GM18526 (cell line): ENCODE results near the gene SLC4A9.

Experiments used
- POLR2A ChIP-seq: IDR thresholded peaks from 3 replicates; pipeline ENCODE4 v1.6.1; 2011; ENCODE audit not compliant: insufficient read length; ENCODE audit errors: extremely low read depth

The SLC4A9 gene

DNA sequence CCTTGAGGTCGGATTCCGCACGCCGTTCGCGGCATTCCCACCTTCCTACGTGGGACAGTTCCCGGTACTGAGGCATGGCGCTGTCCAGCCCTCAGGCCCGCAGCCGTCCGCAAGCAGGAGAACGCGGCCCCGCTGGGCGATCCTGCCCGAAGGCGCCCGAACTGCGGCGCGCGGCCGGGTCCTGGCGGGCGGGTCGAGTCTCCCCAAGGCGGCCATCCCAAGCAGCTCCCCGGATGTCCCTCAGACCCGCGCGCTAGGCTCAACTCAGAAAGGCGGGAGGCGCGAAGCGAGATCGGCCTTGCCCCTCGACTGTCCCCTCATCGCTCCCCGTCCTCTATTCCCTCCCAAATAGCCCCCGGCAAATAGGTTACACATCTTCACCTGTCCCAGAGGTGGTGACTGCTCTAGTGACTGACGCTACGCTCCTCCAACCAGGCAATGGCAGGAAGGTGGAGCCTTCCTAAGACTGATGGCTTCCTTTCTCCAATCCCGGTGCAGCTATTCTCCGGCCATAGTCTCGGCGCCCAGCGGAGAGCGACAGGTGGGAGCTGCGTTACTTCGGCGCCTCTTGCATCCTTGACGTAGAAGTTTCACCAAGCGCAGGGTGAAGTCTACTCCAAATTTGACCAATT is 40.9 kb downstream of the SLC4A9 start:
- TF ChIP-seq POLR2A = peak; percentile 73

DNA sequence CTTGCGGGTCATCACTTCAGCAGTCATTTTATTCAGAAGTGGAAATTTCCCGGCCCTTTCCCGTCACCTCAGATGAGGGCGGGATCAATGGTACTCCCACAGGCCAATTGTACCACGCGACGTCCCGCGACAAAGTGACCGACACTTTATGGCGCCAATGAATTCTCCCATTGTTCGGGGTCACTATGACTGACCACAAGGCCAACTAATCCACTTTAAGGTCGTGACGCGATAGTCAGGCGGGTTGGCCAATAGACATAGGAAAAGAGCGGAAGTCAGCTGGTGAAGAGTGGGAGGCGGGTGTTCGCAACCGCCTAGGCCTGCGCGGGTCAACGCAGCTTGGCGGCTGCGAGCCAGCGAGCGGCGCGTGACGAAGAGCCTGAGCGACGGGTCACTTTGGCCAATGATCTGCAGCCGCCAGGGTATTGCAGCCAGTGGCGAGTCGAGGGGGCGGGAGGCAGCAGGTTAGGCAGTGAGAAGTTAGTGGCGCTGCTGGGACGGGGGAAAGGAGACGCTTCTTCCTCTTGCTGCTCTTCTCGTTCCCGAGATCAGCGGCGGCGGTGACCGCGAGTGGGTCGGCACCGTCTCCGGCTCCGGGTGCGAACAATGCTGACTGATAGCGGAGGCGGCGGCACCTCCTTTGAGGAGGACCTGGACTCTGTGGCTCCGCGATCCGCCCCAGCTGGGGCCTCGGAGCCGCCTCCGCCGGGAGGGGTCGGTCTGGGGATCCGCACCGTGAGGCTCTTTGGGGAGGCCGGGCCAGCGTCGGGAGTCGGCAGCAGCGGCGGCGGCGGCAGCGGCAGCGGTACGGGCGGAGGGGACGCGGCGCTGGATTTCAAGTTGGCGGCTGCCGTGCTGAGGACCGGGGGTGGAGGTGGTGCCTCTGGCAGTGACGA is 41.6 kb downstream of the SLC4A9 start, which contains the start of gene ANKHD1:
Gene ANKHD1 (plus strand): TSS at position 472 of the 896 bp plus-strand sequence. CDS start 135 bp downstream, at position 607.
- peak; percentile 89 for TF ChIP-seq POLR2A

DNA sequence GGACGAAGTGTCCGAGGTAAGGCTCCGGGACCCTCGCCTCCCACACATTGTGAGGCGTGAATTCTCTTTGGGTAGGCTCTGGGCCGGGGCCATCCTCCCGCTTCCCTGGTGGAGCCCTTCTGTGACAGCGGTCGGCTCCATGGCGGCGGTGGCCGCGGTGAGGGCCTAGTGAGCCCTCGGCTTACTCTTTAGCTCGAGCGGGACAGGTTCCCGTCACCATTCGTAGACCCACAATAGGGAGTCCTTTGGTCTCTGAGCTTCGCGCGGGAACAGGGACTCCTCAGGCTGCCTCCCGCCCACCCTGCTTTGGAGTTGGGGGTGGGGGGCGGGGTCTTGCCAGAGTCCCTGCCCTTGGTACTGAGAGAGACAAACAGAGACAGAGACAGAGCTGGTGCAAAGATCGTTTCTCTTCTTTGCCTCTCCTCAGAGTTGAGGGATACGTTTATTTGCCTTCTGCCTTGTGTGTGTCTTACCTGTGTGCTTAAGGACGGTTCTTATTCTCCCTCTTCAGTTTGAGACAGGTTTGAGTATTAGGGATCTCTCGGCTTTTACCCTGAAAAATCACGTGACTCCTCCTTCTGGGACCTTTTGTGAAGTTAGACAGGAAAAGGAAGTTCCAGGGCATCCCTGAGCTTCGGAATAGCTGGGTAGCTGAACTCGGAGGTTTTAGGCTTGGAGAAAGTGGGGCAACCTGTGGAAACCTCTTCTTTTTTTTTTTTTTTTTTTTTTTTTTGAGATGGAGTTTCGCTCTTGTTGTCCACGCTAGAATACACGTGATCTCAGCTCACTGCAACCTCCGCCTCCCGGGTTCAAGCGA is 42.5 kb downstream of the SLC4A9 start:
- no peak for TF ChIP-seq POLR2A

DNA sequence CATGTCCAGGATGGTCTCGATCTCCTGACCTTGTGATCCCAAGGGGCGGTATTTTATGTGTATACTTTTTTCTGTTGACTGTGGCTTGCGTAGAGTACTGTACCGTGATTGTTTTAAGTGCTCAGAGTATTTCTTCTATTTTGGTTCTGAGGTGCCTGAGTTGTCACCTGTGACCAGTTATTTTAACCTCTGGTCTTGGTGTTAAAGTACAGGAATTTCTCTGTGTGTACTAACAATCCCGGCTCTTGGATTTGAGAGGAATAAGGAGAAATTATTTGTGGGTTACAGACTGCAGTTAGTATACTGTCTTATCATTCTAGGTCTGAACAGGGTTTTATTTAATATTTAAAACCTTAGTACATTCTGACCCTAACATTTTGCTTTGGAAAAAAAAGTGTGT is 43.6 kb downstream of the SLC4A9 start:
- no peak for TF ChIP-seq POLR2A

DNA sequence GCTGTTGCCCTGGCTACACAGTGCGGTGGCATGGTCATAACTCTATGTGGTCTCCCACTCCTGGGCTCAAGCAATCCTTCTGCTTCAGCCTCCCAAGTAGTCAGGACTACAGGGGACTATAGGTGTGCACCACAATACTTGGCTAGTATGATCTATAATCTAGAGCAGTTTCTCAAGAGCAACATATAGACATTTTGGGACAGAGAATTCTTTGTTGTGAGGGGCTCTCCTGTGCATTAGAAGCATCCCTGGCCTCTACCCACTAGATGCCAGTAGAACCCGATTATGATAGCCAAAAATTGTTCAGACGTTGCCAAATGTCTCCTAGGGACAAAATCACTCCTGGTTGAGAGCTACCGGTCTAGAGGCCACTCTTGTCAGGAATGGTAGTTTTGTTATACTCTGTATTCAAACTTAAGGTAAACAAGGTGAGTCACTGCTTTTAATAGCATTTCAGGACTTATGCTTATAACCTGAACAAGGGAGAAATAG is 48.8 kb downstream of the SLC4A9 start:
- no peak for TF ChIP-seq POLR2A

DNA sequence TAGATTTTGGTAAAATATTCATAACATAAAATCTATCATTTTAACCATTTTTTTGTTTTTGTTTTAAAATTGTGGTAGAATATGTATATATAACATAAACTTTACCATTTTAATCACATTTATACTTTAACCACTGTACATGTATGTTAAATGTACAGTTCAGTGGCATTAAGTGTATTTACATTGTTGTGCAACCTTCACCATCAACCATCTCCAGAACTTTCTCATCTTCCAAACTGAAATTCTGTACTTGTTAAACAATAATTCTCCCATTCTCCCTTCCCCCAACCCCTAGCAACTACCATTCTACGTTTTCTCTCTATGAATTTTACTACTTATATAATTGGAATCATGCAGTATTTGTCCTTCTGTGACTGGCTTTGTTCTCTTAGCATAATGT is 53.2 kb downstream of the SLC4A9 start:
- no peak for TF ChIP-seq POLR2A

DNA sequence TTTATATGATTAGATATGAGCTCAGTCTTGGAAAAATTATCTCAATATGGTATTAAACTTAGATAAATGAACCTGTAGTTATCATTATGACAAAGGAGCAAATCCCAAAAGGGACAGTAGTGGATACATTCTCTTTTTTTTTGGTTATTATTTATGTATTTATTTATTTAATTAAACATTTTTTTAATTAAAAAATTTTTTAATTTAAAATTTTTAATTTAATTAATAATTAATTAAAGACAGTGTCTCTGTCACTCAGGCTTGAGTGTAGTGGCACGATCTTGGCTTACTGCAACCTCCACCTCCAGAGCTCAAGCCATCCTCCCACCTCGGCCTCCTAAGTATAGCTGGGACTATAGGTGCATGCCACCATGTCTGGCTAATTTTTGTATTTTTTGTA is 57.2 kb downstream of the SLC4A9 start:
- TF ChIP-seq POLR2A = no peak

DNA sequence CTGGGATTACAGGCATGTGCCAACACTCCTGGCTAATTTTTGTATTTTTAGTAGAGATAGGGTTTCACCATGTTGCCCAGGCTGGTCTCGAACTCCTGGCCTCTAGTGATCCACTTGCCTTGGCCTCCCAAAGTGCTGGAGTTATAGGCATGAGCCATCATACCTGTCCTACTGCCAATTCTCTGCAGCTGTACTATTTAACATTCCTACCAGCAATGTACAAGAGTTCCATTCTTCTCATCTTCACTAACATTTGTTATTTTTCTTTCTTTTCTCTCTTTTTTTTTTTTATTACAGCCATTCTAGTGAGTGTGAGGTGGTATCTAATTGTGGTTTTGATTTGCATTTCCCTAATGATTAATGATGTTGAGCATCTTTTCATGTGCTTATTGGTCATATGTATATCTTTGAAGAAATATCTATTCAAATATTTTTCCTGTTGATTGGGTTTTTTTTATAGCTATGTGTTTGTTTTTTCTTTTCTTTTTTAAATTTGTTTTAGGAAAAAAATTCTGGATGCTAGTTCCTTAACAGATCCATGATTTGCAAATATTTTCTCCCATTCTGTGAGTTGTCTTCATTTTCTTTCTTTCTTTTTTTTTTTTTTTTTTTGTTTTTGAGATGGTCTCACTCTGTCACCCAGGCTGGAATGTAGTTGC is 59.0 kb downstream of the SLC4A9 start:
- TF ChIP-seq POLR2A = no peak

DNA sequence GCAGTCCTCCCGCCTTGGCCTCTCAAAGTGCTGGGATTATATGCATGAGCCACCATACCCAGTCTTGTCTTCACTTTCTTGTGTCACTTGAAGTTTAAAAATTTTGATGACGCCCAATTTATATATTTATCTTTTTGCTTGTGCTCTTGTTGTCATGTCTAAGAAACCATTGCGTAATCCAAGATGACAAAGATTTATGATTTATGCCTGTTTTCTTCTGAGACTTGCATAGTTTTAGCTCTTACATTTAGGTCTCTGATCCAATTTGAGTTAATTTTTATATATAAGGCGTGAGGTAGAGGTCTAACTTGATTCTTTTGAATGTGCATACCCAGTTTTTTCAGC is 60.2 kb downstream of the SLC4A9 start:
- TF ChIP-seq POLR2A = no peak

DNA sequence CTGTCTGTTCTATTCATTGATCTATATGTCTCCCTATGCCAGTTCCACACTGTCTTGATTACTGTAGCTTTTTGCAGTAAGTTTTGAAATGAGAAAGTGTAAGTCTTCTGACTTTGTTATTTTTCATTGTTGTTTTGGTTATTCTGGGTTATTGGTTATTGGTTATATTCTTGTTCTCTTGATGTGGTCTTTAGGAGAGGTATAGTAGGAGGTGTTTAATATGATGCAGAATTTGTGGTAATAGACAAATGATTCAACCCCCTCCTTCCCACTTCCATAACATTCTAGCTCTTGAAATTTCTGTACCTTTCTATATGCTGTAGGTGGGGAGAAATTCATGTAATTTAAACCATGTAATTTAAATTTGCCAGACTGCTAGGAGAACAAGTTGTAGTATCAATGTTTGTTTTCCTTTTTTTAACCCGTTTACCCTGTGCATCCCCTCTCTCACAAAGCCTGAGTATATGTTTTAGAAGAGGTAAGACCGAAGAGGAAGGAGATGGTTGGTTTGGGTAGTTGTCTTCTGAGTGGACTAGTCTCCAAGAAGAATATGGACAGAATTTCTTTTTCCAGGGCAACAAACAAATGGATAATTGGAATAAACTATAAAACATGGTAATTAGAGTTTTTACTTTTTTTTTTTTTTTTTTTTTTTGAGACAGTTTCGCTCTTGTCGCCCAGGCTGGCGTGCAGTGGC is 60.8 kb downstream of the SLC4A9 start:
- TF ChIP-seq POLR2A = no peak

DNA sequence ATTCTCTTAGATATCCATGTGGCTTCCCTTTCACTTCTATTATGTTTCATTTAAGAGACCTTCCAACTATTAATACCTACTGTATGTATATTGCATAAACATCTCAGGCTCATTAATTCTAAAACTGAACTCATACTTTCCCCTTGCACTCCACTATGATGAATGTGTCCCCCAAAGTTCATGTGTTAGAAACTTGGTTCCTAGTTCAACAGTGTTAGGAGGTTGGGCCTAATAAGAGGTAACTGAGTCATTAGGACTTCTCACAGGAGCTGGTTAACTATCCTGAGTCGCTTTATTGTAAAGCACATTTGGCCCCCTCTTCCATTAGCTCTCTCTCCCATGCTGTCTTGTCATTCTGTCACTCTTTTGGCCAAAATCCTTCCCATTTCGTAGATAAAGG is 63.6 kb downstream of the SLC4A9 start:
- no peak for TF ChIP-seq POLR2A

DNA sequence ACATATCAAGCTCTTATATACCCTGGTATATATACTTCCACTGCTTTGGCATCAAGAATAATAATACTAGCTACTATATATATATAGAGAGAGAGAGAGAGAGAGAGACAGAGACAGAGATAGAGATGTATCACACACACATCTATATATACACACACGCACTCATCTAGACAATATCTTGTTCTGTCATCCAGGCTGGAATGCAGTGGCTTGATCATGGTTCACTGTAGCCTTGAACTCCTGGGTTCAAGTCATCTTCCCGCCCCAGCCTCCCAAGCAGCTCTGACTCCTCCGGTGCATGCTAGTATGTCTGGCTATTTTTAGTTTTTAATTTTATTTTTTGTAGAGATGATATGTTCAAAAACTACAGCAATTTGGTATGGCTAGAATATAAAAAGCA is 64.1 kb downstream of the SLC4A9 start:
- no peak for TF ChIP-seq POLR2A
